Activated naive CD4-positive, alpha-beta T cell treated with anti-CD3 and anti-CD28 coated beads, Interleukin-2, amount 50 U/mL, for 16 hours (primary cell): ENCODE measurements around the gene CLEC18B.
"Not testable (repeated sequence)": the region's sequence is repeated elsewhere in the genome, so short reads cannot be mapped to it uniquely, and the experiment has no call there.

Experiments
- DNase-seq: peaks from one replicate; pipeline ENCODE4 v3.0.0-alpha.2; 2020

CLEC18B gene

DNA sequence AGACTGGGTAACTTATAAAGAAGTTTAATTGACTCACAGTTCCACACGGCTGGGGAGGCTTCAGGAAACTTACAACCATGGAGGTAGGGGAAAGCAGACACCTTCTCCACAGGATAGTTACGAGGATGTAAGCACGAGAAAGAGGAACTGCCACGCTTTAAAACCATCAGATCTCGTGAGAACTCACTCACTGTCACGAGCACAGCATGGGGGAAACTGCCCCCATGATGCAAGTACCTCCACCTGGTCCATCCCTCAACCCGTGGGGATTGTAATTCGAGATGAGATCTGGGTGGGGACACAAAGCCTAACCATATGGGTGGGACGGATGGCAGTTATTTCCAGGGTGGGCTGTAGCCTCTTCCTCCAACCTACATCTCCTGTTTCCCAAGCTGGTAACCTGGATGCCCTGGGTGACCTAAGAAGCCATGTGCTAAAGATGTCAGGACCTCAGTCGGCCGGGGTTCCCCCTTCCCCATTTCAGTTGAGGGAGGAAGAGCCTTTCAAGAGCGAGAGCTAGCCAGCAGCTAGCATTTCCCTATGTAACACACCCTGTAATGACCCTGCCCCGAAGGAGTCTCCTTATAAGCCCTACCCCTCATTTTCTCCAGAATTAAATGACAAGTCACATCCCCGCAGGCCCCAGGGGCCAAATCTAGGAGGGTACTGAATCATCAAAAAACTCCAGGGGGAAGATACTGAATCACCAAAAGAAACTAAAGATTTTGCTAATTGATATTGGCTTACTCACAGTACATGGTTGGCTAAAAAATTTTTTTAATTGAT is 16.9 kb downstream of the CLEC18B start:
- DNase-seq = not testable (repeated sequence)

DNA sequence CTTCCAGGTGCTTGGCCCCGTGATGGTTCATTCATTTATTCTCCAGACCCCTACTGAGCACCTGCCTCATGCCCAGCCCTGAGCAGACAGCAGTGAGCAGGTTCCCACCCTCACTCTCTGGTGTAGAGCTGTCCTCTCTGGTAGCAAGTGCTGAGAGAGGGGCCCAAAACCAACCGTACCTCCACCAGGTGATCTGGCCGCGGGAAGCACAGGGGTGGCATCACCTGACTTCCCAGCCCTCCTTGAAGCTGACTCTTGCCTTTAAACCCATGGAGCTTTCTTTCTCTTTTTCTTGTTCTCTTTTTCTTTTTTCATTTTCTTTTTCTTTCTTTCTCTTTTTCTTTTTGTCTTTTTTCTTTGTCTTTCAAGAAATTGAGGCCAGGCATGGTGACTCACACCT is 21.0 kb downstream of the CLEC18B start:
- DNase-seq = not testable (repeated sequence)

DNA sequence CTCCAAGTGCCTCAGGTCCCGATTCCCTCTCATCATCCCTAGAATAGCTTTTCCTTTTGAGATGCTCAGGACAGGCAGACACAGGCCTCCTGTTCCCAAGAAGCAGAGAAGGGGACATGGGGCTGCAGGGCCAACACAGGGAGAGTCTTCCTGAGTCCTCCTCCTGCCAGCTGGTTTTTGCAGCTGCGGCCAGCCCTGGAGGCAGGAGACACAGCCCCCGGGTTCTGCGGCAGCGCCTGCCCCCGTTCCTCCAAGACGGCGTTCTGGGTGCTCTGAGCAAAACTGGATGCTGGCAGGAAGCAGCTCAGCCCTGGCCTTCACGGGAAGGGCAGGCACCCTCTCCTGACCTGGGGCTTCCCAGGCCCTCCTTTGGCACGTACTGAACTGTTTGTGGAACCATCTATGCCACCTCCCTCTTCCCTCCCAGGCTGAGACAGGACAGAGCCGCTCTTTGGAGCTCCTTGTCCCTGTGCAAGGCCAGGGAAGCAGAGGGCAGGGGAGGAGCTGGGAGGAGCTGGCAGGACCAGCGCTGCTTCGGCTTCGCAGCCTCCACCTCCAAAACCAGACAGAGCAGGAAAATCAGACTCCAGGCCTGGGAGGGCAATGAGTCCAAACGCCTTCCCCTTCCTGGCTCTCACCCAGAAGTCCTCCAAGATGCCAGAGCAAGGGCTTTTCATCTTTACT is 22.9 kb downstream of the CLEC18B start:
- not testable (repeated sequence) for DNase-seq

DNA sequence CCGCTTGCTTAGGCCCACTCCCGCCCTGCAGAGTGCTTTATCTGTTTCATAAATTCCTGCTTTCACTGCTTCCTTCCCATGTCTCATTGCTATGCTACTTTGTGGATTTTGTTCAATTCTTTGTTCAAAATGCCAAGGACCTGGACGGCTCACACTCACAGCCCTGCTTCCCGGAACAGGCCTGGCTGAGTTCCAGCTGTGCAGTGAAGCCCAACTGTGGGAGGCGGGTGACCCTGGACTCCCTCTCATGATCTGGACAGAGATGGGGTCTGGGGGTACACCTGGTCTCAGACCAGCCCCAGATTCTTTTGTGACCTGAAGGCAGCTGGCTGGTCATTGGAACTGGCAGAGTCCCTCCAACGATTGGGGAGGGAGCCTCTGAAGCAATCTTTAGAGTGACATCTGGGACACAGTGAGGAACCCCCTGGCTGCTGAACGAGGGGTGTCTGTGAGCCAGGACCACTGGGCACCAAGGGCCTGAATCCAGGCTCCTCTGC is 24.7 kb downstream of the CLEC18B start:
- DNase-seq = not testable (repeated sequence)

DNA sequence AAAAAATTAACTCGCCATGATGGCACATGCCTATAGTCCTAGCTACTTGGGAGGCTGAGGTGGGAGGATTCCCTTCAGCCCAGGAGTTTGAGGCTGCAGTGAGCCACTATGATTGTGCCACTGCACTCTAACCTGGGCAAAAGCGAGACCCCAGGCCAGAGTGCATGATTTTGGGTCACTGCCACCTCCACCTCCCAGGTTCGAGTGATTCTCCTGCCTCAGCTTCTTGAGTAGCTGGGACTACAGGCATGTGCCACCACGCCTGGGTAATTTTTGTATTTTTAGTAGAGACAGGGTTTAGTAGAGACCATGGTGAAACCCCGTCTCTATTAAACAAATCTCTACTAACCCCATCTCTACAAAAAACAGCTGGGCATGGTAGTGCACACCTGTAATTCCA is 26.7 kb downstream of the CLEC18B start:
- DNase-seq = not testable (repeated sequence)

DNA sequence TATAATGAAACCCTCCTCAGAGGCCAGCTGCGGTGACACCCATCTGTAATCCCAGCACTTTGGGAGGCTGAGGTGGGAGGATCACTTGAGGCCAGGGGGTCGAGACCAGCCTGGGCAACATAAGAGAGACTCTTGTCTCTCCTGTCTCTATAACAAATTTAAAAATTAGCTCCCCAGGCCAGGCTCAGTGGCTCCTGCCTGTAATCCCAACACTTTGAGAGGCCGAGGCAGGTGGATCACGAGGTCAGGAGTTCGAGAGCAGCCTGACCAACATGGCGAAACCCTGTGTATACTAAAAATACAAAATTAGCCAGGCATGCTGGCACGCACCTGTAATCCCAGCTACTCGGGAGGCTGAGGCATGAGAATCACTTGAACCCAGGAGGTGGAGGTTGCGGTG is 27.1 kb downstream of the CLEC18B start:
- not testable (repeated sequence) for DNase-seq

DNA sequence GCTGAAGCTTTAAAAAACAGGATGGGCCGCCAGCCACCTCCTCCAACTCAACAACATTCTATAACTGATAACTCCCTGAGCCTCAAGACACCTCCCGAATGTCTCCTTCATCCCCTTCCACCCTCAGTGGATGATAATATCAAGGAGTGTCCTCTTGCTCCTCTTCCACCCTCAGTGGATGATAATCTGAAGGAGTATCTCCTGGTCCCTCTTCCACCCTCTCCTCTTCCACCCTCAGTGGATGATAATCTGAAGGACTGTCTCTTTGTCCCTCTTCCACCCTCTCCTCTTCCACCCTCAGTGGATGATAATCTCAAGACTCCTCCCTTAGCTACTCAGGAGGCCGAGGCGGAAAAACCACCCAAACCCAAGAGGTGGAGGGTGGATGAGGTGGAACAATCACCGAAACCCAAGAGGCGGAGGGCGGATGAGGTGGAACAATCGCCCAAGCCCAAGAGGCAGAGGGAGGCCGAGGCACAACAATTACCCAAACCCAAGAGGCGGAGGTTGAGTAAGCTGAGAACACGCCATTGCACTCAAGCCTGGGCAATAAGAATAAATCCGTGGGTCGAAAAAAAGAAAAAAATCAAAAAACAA is 29.7 kb downstream of the CLEC18B start:
- DNase-seq = not testable (repeated sequence)

DNA sequence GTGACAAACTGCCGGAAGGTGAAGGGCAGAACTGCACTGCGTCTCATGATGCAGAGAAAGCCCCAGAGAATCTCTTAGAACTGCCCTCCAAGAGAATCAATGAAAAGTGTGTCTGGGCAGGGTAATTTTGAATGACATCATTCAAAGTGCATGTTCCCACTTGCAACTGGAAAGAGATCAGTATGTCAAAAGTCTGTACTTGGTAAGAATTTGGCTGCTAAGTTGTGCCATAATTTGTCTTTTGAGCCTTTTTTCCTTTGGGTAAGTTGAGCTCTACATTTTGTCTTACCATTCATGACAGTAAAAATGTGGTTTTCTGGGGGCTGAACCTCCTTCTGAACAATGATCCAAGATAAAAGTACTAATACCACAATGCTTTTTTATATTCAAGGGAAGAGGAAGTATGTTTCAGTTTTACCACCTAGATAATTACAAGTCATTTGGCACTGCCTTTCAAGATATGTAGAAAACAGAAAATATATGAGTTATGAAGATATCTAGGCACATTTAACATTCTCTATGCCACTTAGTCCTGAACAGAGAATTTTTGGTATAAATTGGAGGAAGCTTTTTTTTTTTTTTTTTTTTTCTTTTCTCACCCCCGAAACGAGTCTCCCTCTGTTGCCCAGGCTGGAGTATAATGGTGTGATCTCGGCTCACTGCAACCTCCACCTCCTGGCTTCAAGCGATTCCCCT is 38.8 kb downstream of the CLEC18B start:
- DNase-seq = not testable (repeated sequence)

DNA sequence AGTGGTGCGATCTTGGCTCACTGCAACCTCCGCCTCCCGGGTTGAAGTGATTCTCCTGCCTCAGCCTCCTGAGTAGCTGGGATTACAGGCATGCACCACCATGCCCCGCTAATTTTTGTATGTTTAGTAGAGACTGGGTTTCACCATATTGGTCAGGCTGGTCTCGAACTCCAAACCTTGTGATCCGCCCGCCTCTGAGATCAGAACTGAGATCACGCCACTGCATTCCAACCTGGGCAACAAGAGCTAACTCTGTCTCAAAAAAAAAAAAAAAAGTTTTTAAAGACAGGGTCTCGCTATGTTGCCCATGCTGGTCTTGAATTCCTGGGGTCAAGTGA is 47.5 kb downstream of the CLEC18B start:
- DNase-seq = not testable (repeated sequence)

DNA sequence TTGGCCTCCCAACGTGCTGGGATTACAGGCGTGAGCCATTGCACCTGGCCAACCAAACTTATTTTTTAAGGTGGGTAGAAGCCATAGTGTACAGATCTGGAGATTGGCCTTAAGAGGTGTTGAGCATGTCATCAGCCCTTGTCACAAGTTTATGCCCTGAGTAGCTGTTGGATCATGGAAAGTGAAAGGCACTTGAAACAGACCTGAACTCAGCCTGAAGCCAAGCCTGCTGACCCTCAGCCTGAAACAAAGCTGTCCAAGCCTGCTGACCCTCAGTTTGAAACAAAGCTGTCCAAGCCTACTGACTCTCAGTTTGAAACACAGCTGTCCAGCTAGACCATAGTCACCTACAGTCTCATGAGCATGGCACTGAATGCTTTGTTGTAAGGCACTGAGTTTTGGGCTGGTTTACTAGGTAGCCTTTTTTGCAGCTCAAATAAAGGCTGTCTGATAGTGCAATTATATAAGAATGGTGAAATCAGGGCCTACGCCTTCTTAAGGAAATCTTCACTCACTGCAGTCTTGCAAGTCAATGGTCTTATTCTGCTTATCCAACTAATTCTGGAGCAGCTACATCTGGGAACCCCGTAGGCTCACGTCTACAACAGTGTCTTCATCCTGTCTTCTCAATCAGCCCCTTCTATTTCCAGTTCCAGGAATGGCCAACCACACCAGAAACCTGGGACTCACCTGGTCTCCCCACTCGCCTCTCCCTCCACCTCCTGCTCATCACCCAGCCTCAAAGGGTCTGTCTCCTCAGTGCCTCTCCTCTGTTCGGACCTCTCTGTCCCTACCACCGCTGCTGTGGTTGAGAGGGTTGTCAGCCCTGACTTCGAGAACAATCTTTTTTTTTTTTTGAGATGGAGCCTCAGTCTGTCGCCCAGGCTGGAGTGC is 48.1 kb downstream of the CLEC18B start:
- no peak for DNase-seq

DNA sequence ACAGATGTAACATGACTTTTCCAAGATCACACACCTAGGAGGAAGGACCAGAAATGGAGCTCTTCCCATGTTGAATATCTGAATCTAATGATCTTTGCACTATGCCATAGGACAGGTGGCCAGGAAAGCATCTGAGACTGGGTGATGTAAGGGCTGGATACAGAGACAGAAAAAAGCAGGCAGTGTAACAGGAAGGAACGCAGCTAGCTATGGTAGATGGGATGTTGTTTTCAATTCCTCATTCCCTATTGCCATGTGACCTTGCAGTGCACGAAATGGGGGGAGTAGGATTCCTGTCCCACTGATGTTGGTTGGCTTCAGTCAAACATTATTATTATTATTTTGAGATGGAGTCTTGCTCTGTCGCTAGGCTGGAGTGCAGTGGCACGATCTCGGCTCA is 48.9 kb downstream of the CLEC18B start:
- DNase-seq = no peak

DNA sequence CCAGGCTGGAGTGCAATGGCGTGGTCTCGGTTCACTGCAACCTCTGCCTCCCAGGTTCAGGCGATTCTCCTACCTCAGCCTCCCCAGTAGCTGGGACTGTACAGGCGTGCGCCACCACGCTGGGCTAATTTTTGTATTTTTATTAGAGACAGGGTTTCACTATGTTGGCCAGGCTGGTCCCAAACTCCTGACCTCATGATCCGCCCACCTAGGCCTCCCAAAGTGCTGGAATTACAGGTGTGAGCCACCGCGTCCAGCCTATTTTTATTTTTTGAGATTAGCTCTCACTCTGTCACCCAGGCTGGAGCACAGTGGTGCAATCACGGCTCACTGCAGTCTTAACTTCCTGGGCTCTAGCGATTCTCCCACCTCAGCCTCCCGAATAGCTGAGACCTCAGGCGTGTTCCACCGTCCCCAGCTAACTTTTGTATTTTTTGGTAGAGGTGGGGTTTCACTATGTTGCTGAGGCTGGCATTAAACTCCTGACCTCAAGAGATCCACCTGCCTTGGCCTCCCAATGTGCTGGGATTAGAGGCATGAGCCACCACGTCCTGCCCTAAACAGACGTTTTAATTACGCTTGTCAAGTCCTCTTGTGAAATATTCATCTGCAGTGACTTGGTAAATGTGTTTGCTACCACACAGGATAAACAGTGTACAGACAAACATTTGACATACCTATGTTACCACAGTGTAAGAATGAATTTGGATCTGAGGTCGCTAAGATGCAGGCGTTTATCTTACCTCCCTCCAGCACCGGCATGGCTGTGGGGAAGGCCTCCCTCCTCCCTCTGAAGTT is 50.7 kb downstream of the CLEC18B start:
- not testable (repeated sequence) for DNase-seq

DNA sequence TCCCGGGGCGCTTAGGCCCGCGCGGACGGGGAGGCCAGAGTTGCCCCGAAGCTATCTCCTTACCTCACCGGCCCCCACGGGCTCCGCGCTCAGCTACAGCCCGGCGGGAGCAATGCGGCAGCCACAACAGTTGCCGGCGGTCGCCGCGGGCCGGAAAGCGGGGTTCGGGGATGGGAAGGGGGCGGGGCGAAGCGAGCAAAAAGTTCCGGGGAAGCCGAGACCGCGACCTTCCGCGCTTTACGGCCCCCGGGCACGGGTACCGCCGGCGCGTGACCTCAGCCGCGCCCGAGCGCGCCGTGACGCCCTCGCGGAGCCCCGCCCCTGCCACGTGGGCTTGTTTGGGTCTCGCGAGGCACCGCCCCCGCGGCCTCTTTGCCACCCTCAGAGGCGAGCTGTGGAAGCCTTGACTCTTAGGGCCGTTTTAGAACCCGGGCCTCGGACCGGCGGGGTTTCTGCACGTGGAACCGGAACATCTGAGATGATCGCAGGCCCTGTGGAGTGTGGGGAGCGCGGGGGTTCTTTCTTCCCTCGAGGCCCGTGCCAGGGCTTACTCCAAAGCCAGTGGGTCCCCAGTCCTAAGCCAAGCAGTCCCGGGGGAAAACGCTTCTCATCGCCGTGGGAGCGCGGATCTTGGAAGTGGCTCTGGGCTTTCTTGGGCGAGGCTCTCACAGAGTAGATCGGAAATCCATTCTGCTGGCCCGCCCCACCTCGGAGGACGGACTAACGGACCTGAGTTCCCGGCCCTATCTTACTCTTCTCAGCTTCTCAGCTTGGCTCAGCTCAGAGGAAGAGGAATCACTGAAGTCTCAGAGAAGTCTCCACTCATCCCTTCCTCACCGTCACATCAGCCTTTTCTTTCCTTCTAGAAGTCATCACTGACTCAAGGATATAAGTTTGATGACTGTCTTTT is 53.0 kb downstream of the CLEC18B start:
- peak; percentile 99 for DNase-seq

DNA sequence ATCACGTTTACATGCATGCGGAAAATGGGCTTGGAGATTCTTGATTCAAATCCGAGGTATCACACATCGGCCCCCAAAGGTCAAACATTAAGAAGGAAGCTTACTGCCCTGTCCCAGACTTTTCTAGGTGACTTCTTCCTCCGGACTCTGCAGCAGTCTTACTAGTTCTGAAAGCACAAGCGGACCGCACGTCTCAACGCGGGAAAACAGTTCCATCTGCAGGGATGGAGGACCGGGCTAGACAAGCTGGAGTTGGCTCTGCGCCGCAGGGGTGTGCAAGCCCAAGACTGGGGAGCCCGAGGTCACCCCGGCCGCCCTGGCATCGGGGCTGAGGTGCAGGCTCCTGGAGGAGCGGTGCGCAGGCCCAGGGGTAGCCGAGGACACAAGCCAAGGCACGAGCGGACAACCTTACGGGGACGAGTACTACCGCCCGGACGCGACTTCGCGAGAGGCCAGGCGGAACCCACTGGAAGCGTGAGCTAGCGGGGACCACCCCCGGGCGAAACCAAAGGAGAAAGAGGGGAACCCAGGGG is 53.7 kb downstream of the CLEC18B start:
- DNase-seq = peak; percentile 44

DNA sequence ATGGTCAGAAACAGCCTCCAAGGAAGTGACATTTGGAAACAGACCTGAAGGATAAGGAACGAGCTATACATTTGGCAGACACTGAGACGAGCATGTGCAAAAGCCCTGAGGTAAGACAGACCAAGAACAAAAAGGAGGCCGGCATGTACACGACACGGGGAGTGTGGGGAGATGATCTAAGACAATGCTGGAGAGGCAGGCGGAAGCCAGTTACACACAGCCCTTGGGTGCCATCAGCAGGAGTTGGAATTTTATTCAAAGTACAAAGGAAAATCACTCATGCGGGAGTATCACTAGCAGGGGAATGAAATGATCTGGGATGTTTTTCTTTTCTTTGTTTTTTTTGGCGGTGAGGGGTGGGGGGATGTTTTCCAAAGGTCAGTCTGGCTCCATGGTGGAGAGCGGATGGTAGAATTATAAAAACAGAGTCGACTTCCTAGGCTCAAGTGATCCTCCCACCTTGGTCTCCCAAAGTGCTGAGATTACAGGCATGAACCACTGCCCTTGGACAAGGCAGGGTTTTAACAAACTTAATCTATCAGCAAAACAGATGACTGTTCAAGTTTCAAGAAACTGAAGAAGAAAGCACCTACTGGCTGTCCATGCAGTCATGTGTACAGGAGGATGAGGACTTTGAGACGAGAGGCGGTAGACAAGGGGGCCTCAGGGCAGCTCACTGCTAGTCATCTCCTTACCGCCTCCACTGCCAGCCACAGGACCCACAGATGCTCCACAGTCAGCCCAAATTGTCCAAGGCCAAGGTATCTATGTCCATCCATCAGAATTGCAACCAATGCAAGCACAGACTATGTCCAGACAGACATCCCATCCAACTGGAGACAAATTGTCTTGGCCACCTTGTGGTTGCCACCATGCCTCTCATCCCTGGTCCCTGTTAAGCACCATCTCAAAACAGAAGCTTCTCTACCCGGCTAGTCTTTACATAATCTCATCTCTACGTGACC is 59.4 kb downstream of the CLEC18B start:
- not testable (repeated sequence) for DNase-seq
